ENCODE data around the gene DDX17.

GRCh38 chr22:38497869-38498268, 8.2 kb downstream of the DDX17 start:
- TF ChIP-seq CSDE1 (IDR thresholded peaks at IDR 0.05), result no peak
- no peak for TF ChIP-seq CBFA2T2 (conservative IDR thresholded peaks at IDR 0.05)
- no peak for TF ChIP-seq YY1 (IDR thresholded peaks at IDR 0.05; ENCODE audit: borderline replicate concordance in 1 of 3, control insufficient read depth in 1 of 3, extremely low read depth in 1 of 3, insufficient read depth in 3 of 3, insufficient read length in 1 of 3, insufficient replicate concordance in 2 of 3, low read depth in 1 of 3, low read length in 2 of 3)
- TF ChIP-seq POLR2G (IDR thresholded peaks at IDR 0.05; ENCODE audit: low read depth, low read length), result no peak
- no peak for TF ChIP-seq ZNF780A (CRISPR knock-in tag; IDR thresholded peaks at IDR 0.05)
